NCI-H82 treated with DMSO at 0.1 percent for 48 hours (cell line): ENCODE measurements around the gene ZFHX3.

Source experiments
- DNase-seq: peaks from one replicate; lab custom pipeline; 2025; ENCODE audit not compliant: unreplicated experiment; lab: John Stamatoyannopoulos, UW

ZFHX3 gene

GRCh38 chr16:73069581-73070262 is 21.8 kb upstream of the ZFHX3 start:
- DNase-seq: no peak

- no peak for DNase-seq
Observed at GRCh38 chr16:73068541-73069401, 20.8 kb upstream of the ZFHX3 start.

- DNase-seq: no peak
Observed at GRCh38 chr16:73067671-73068540, 20.0 kb upstream of the ZFHX3 start.

GRCh38 chr16:73066927-73067670 is 19.2 kb upstream of the ZFHX3 start:
- no peak for DNase-seq

GRCh38 chr16:73066331-73066926 is 18.5 kb upstream of the ZFHX3 start:
- DNase-seq: no peak

GRCh38 chr16:73065632-73066330 is 17.9 kb upstream of the ZFHX3 start:
- DNase-seq: no peak

GRCh38 chr16:73064994-73065545 is 17.1 kb upstream of the ZFHX3 start:
- DNase-seq: no peak

GRCh38 chr16:73064212-73064993 is 16.5 kb upstream of the ZFHX3 start:
- no peak for DNase-seq

GRCh38 chr16:73063854-73064211 is 15.9 kb upstream of the ZFHX3 start:
- DNase-seq: no peak

- no peak for DNase-seq
Observed at GRCh38 chr16:73062743-73063733, 15.1 kb upstream of the ZFHX3 start.

GRCh38 chr16:73062001-73062616 is 14.2 kb upstream of the ZFHX3 start:
- DNase-seq: no peak

- no peak for DNase-seq
Observed at GRCh38 chr16:73060892-73061490, 13.1 kb upstream of the ZFHX3 start.

- no peak for DNase-seq
Observed at GRCh38 chr16:73059779-73060615, 12.1 kb upstream of the ZFHX3 start.

- DNase-seq: peak; percentile 50
Observed at GRCh38 chr16:73058616-73059409, 10.9 kb upstream of the ZFHX3 start.

GRCh38 chr16:73058221-73058615 is 10.3 kb upstream of the ZFHX3 start:
- no peak for DNase-seq
